RWPE2 (cell line): Measurements from ENCODE around the gene SIRT5.

Experiments used
- ATAC-seq: fragments of 200-7000 bp; cut with Tn5 transposase; 3 replicates; pipeline ENCODE4 v1.9.1; 2021; ENCODE audit warnings: low read depth
- DNase-seq: peaks from one replicate; pipeline ENCODE4 v3.0.0-alpha.2; 2020; ENCODE audit warnings: low spot score
- H3K27ac ChIP-seq: fragments of 450-650 bp; 2 replicates; pipeline ENCODE4 v1.5.1; 2017; ENCODE audit warnings: mild to moderate bottlenecking; ENCODE audit not compliant: poor library complexity, severe bottlenecking
- H3K27me3 ChIP-seq: fragments of 250-450 bp; sonication (Bioruptor Pico); 2 replicates; pipeline ENCODE4 v1.5.1; 2021; ENCODE audit warnings: mild to moderate bottlenecking, moderate library complexity; ENCODE audit not compliant: insufficient read depth, poor library complexity, severe bottlenecking
- H3K36me3 ChIP-seq: fragments of 250-450 bp; sonication (Bioruptor Pico); 2 replicates; pipeline ENCODE4 v1.5.1; 2020; ENCODE audit warnings: low read depth, mild to moderate bottlenecking, moderate library complexity
- H3K4me1 ChIP-seq: fragments of 250-450 bp; sonication (Bioruptor Pico); 2 replicates; pipeline ENCODE4 v1.5.1; 2021; ENCODE audit warnings: mild to moderate bottlenecking, moderate library complexity; ENCODE audit not compliant: insufficient read depth, poor library complexity, severe bottlenecking
- H3K4me3 ChIP-seq: fragments of 250-450 bp; sonication (Bioruptor Pico); 2 replicates; pipeline ENCODE4 v1.5.1; 2021; ENCODE audit warnings: mild to moderate bottlenecking, moderate library complexity; ENCODE audit not compliant: severe bottlenecking
- H3K9me3 ChIP-seq: fragments of 250-450 bp; sonication (Bioruptor Pico); 2 replicates; pipeline ENCODE4 v1.5.1; 2021; ENCODE audit warnings: mild to moderate bottlenecking, moderate library complexity; ENCODE audit not compliant: severe bottlenecking
- CTCF ChIP-seq: fragments of 450-650 bp; IDR thresholded peaks from one replicate; pipeline ENCODE4 v1.5.1; 2017; ENCODE audit warnings: mild to moderate bottlenecking, moderate library complexity; ENCODE audit not compliant: poor library complexity, severe bottlenecking

Gene SIRT5

GRCh38 chr6:13655700-13656099 is 81.3 kb downstream of the SIRT5 start:
- DNase-seq (no peak), ATAC-seq (no peak)
- Histone ChIP-seq H3K36me3 (peaks cover 25% of the 10 kb centered on the region), H3K27me3 (no peaks in the 10 kb centered on the region), H3K27ac (no peak overlapping the region), H3K4me3 (no peak overlapping the region), H3K9me3 (no peaks in the 10 kb centered on the region), H3K4me1 (no peaks in the 10 kb centered on the region)
- no peak for TF ChIP-seq CTCF

GRCh38 chr6:13660273-13660672 is 85.9 kb downstream of the SIRT5 start:
- ATAC-seq, result no peak
- peaks cover 14% of the 10 kb centered on the region for H3K36me3 ChIP-seq
- no peaks in the 10 kb centered on the region for H3K9me3 ChIP-seq
- no peak overlapping the region for H3K4me3 ChIP-seq
- peaks cover 4% of the 10 kb centered on the region for H3K4me1 ChIP-seq
- H3K27me3 ChIP-seq, result no peaks in the 10 kb centered on the region
- no peak for DNase-seq
- H3K27ac ChIP-seq, result no peak overlapping the region
- TF ChIP-seq CTCF, result no peak

GRCh38 chr6:13660893-13661292 is 86.5 kb downstream of the SIRT5 start:
- no peak overlapping the region for H3K4me3 ChIP-seq
- TF ChIP-seq CTCF, result no peak
- H3K27me3 ChIP-seq, result no peaks in the 10 kb centered on the region
- DNase-seq (no peak), ATAC-seq (no peak)
- H3K9me3 ChIP-seq, result no peaks in the 10 kb centered on the region
- H3K27ac ChIP-seq, result no peak overlapping the region
- peaks cover 5% of the 10 kb centered on the region for H3K4me1 ChIP-seq
- peaks cover 8% of the 10 kb centered on the region for H3K36me3 ChIP-seq

GRCh38 chr6:13661647-13662046 is 87.2 kb downstream of the SIRT5 start:
- H3K4me1 ChIP-seq, result peaks cover 5% of the 10 kb centered on the region
- no peak overlapping the region for H3K4me3 ChIP-seq
- H3K9me3 ChIP-seq, result no peaks in the 10 kb centered on the region
- peaks cover 5% of the 10 kb centered on the region for H3K36me3 ChIP-seq
- H3K27ac ChIP-seq, result no peak overlapping the region
- DNase-seq, result no peak
- ATAC-seq, result no peak
- no peak for TF ChIP-seq CTCF
- H3K27me3 ChIP-seq, result no peaks in the 10 kb centered on the region

GRCh38 chr6:13662651-13663334 is 88.4 kb downstream of the SIRT5 start:
- Histone ChIP-seq H3K4me3 (no peak overlapping the region), H3K9me3 (no peaks in the 10 kb centered on the region), H3K4me1 (peaks cover 16% of the 10 kb centered on the region), H3K36me3 (no peaks in the 10 kb centered on the region), H3K27ac (no peak overlapping the region), H3K27me3 (no peaks in the 10 kb centered on the region)
- ATAC-seq (no peak), DNase-seq (no peak)
- TF ChIP-seq CTCF, result no peak
